Stimulated activated CD4-positive, alpha-beta T cell treated with anti-CD3 and anti-CD28 coated beads, Interleukin-15, amount 100 ng/mL, for 1 hour (primary cell): Measurements from ENCODE around the gene MRPL28.
"Not testable (repeated sequence)": the region's sequence is repeated elsewhere in the genome, so short reads cannot be mapped to it uniquely, and the experiment has no call there.

ENCODE experiments used
- DNase-seq, 2 donors: peaks; one replicate each; pipeline ENCODE4 v3.0.0-alpha.2; 2020; ENCODE audit warnings: low read depth in 1 of 2, low spot score in 1 of 2

MRPL28 gene

GRCh38 chr16:370443-370842 lies at the start of gene MRPL28:
MRPL28 (minus strand) TSS chr16:370538; CDS start chr16:370218, 320 bp downstream.
- peak; percentile 87 to 90 for DNase-seq

- DNase-seq, result not testable (repeated sequence)
Observed at GRCh38 chr16:415170-415498, 44.8 kb upstream of the MRPL28 start.

- no peak for DNase-seq
Observed at GRCh38 chr16:414395-415169, 44.2 kb upstream of the MRPL28 start.

- DNase-seq, result no peak
Observed at GRCh38 chr16:411576-412265, 41.4 kb upstream of the MRPL28 start.

- DNase-seq, result no peak
Observed at GRCh38 chr16:410516-411178, 40.3 kb upstream of the MRPL28 start.

- DNase-seq, result no peak
Observed at GRCh38 chr16:407253-407652, 36.9 kb upstream of the MRPL28 start.

GRCh38 chr16:405548-406506 lies 35.5 kb upstream of the MRPL28 start:
- DNase-seq, result no peak

GRCh38 chr16:404971-405486 lies 34.7 kb upstream of the MRPL28 start:
- DNase-seq, result no peak

- DNase-seq, result peak; percentile 98 to 100
Observed at GRCh38 chr16:401468-402348, 31.4 kb upstream of the MRPL28 start, which contains the start of gene DECR2. DECR2 (plus strand) TSS chr16:401885; CDS start chr16:401964, 79 bp downstream.

- DNase-seq, result no peak
Observed at GRCh38 chr16:400061-400591, 29.8 kb upstream of the MRPL28 start.

- DNase-seq, result no peak
Observed at GRCh38 chr16:399340-400019, 29.1 kb upstream of the MRPL28 start.

- DNase-seq, result no peak
Observed at GRCh38 chr16:398561-399339, 28.4 kb upstream of the MRPL28 start.

GRCh38 chr16:397736-398332 lies 27.5 kb upstream of the MRPL28 start:
- no peak for DNase-seq

GRCh38 chr16:397135-397661 lies 26.9 kb upstream of the MRPL28 start, which contains the start of gene NME4:
NME4 (plus strand) TSS chr16:397199; CDS start chr16:397223, 24 bp downstream.
- no peak for DNase-seq

- DNase-seq, result no peak
Observed at GRCh38 chr16:396605-397004, 26.3 kb upstream of the MRPL28 start.

GRCh38 chr16:396199-396598 lies 25.9 kb upstream of the MRPL28 start:
- no peak for DNase-seq

- no peak for DNase-seq
Observed at GRCh38 chr16:392450-393030, 22.2 kb upstream of the MRPL28 start.
